GM12864 (cell line): ENCODE data around the gene LACC1.

ENCODE experiments used
- DNase-seq: peaks from one replicate; pipeline ENCODE4 v3.0.0-alpha.2; 2011; ENCODE audit warnings: low read depth
- H3K4me3 ChIP-seq: 2 replicates; pipeline ENCODE4 v1.5.1; 2011; ENCODE audit warnings: mild to moderate bottlenecking, low read depth, low read length, control low read depth
- CTCF ChIP-seq: IDR thresholded peaks from 2 replicates; pipeline ENCODE4 v1.5.1; 2011; ENCODE audit warnings: low read depth, mild to moderate bottlenecking, moderate library complexity, low read length, control low read depth, inconsistent platforms; ENCODE audit errors: missing control alignments

The LACC1 gene

DNA sequence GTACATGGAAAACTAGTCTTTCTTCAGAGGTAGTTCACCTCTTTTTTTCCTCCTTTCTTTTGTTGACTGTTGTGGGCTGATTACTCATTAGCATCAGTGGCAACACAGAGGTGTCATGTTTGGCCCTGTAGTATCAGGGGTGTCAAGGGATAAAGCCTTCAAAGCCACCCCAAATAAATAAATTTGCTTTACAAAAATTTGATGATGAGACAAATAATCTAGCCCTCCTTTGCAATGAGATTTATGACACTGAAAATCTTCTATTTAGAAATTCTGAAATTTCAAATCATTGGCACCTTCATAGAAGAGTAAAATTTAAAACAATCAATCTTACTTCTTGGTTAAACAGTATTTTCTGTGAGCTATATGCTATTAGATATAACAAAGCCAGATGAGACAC lies 1.9 kb downstream of the LACC1 start:
- no peak overlapping the region for H3K4me3 ChIP-seq
- DNase-seq, result no peak
- no peak for TF ChIP-seq CTCF

- no peak for DNase-seq
- H3K4me3 ChIP-seq, result no peak overlapping the region
- TF ChIP-seq CTCF, result no peak
These were observed 3.9 kb downstream of the LACC1 start for GRCh38 chr13:43883631-43884030.

GRCh38 chr13:43884222-43884621 lies 4.5 kb downstream of the LACC1 start:
- no peak for DNase-seq
- no peak overlapping the region for H3K4me3 ChIP-seq
- TF ChIP-seq CTCF, result no peak

DNA sequence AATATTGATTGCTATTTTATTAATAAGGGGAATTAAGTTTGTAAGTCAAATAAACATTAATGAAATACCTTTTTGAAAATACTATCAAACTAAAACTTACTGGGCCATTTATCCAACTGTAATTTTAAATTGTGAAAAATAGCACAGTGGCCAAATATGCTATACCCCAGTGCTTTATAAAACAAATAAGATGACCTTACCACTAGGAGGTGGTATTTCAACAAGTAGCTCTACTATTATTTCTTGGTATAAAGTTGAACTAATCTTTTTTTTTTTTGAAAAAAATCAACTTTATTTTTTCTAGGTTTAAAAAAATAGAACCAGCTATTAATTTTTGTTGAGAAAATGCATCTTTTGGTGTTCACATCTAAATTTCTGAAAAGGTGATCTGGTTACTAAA lies 14.7 kb downstream of the LACC1 start:
- H3K4me3 ChIP-seq, result no peak overlapping the region
- no peak for DNase-seq
- no peak for TF ChIP-seq CTCF

DNA sequence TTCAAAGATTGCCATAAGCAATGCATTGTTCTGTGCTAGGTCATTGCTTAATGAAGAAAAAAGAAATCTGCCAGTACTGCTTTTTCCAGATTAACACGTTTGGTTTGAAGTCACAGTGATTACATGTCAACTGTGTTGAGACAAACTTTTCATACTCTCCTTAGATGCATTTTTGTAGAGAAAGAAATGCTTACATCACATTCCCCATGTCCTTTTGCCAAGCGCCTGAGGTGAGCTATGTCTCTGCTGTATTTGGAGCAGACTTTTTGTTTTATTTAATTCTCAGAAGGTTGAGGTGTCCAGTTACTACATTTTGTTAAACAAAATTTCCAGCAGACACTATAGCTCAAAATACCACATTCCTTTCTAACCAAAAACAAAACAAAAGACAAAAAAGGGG lies 16.2 kb downstream of the LACC1 start:
- H3K4me3 ChIP-seq, result no peak overlapping the region
- no peak for TF ChIP-seq CTCF
- DNase-seq, result no peak

DNA sequence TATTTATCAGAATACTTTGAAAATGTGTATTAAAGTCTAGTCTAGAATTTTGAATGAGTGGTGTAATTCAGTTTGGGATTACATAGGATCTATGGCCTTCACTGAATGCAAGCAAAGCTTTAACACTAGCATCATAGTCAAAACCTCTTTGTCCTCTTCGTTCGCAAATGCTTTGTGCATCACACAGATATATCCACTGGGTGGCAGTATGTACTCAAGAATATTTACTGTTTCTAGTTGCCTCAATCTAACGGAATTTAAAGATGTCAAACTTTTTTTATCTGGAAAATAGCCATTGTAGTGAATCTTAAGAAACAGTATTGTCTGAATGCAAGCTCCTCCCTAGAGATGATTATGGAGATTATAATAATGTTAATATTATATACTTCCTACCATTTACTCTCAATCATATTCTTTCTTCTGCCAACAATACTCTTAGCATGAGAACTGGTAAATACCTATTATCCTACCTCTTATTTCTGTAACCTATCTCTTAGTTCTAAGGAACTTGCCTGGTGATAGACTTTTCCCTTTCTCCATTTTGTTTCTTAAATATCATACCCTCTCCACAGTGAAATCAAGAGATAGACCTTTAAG lies 25.8 kb downstream of the LACC1 start:
- no peak overlapping the region for H3K4me3 ChIP-seq
- TF ChIP-seq CTCF, result peak; percentile 53
- peak; percentile 12 for DNase-seq
